ENCODE results near the gene GATAD2B.
A peak's percentile ranks its signal among the peaks of the same experiment; 100 is the strongest.

GRCh38 chr1:153958111-153958960 lies 35.6 kb upstream of the GATAD2B start, which contains the start of gene CRTC2:
- TF ChIP-seq OSR1 (CRISPR knock-in tag; IDR thresholded peaks at IDR 0.05): no peak
- TF ChIP-seq, protein P1, sequence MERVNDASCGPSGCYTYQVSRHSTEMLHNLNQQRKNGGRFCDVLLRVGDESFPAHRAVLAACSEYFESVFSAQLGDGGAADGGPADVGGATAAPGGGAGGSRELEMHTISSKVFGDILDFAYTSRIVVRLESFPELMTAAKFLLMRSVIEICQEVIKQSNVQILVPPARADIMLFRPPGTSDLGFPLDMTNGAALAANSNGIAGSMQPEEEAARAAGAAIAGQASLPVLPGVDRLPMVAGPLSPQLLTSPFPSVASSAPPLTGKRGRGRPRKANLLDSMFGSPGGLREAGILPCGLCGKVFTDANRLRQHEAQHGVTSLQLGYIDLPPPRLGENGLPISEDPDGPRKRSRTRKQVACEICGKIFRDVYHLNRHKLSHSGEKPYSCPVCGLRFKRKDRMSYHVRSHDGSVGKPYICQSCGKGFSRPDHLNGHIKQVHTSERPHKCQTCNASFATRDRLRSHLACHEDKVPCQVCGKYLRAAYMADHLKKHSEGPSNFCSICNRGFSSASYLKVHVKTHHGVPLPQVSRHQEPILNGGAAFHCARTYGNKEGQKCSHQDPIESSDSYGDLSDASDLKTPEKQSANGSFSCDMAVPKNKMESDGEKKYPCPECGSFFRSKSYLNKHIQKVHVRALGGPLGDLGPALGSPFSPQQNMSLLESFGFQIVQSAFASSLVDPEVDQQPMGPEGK (CRISPR knock-in tag; IDR thresholded peaks at IDR 0.05; ENCODE audit: borderline replicate concordance): peak; percentile 50; the same call in 1 of the 2 replicates
